GM21737 (cell line): ENCODE measurements around the gene FLNC.

Experiments
- ATAC-seq: cut with Tn5 transposase; IDR thresholded peaks from one replicate; pipeline ENCODE4 v1.9.1; 2021; ENCODE audit warnings: mild to moderate bottlenecking, moderate library complexity; ENCODE audit not compliant: unreplicated experiment

FLNC gene

GRCh38 chr7:128888039-128888755, 58.0 kb downstream of the FLNC start:
- no peak for ATAC-seq

DNA sequence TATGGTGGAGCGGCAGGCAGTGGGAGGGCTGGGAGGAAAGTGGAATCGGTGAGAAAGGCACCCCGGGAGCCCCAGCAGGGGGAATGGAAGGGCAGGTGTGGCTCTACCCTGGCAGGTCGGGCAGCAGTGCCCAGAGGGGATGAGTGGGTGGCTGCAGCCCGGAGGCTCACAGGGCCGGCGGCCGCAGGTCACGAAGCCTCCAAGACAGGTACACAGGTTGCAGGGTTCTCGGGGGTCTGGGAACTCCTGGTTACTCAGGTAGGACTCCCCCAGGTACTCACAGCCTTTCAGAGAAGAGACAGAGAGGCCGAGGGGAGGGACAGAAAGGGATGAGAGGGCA, 58.5 kb downstream of the FLNC start:
- no peak for ATAC-seq

DNA sequence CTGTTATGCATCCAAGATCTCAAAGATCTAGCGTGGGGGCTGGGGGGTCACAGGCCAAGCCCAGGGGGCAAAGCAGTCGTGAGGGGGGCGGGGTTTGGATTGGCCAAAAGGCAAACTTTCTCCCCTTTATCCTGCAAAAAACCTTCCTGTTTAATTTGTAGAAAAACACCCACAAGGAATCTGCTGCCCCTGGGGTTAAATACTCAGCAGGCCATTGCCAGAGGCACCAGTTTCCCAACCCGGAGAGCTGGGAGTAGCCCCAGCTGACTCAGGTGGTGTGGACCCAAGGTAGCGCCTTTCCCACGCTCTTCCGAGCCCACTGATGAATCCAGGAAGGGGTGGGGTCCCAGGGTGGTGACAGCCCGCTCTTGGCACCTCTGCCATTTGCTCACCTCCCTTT, 58.9 kb downstream of the FLNC start:
- ATAC-seq: no peak

GRCh38 chr7:128890306-128891109, 60.3 kb downstream of the FLNC start:
- no peak for ATAC-seq

GRCh38 chr7:128891110-128891941, 61.1 kb downstream of the FLNC start:
- ATAC-seq: no peak

DNA sequence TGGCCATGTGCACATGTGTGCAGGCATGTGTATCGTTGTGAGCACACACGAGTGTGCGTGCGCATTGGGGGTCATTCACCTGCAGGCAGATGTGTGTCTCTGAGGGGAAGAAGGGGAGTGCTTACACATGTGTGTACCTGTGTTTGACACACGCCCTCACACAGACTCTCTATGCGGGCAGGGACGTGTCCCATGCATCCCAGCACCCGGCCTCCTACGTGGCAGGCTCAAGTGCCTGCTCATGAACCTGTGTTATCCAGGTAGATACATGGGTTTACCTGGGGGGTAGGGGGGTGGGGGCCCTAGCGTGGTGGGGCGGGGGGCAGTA, 61.7 kb downstream of the FLNC start:
- ATAC-seq: no peak

GRCh38 chr7:128892521-128893250, 62.5 kb downstream of the FLNC start:
- ATAC-seq: no peak

DNA sequence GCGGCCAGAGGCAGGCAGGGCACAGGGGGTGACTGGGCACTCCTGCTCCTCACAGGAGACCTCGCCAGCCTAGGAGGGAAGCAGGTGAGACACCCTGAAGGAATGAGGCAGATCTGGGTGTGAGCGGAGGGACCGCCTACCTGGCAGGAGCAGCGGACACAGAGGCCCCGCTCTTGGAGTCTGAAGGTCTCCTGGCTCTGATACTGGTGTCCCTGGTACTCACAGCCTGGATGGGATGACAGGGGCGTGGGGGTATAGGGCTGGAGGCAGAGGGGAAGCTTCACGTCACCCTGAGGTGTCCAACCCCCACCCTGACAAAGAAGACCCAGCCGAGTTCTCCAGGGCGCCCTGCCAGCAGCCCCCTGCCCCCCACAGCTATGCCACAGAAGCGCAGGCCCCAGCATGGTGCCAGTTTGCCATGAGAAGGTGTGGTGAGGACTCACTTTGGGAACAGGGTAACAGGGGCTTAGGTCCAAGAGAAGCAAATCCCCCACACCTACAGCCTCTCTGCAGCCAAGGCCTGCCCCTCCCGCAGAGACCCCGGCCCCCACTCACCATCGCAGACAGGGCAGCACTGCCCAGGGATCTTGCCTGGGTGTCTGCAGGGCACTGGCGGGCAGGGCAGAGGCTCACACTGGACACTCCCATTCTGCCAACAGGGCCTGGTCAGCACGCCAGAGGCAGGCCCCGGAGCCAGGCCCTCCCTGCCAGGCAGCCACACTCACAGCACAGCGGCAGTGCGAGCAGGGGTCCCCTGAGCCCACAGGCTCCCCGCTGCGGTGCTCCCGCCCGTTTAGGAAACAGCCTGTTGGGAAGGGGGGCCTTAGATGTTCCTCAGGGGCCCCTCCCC, 63.3 kb downstream of the FLNC start:
- no peak for ATAC-seq

- no peak for ATAC-seq
Measured at GRCh38 chr7:128894101-128894440, 63.9 kb downstream of the FLNC start.

- ATAC-seq: no peak
Measured at GRCh38 chr7:128895320-128895719, 65.1 kb downstream of the FLNC start.

- no peak for ATAC-seq
Measured at GRCh38 chr7:128899392-128899791, 69.2 kb downstream of the FLNC start.

- ATAC-seq: no peak
Measured at GRCh38 chr7:128900237-128900636, 70.0 kb downstream of the FLNC start.

DNA sequence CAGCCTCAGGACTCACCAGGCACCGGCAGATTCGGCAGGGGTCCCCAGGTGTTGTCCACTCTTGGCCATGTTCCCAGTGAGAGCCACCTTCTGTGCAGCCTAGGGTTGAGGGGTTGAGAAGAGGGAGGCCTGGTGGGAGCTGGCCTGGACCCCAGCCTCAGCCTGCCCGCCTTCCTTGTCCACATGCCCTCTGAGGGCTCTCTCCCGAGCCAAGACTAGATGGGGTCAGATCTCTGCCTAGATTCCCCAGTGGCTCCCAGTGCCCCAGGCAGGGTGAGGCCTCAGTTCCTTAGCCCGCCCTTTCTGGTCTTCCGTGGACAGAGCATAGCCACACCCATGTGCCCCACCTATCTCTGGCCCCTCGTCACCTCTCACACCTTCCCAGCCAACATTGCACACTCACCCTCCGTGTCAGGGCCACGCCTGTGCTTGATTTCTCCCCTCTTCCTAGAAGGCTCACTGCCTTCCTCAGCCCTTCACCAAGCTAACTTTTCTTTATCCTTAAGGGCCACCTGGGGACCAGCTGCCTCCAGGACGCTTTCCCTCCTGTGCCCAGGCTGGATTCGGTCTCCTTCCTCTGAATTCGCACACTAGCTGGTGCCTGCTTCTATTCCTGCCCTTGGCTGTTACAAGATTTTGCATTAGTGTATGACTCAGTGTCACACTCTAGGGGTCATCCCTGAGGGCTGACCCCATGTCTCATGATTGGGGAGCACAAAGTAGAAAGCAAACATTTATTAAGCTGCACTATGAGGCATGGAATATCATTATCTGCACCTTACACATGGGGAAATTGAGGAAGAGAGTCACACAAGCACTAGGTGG, 72.8 kb downstream of the FLNC start:
- ATAC-seq: no peak

DNA sequence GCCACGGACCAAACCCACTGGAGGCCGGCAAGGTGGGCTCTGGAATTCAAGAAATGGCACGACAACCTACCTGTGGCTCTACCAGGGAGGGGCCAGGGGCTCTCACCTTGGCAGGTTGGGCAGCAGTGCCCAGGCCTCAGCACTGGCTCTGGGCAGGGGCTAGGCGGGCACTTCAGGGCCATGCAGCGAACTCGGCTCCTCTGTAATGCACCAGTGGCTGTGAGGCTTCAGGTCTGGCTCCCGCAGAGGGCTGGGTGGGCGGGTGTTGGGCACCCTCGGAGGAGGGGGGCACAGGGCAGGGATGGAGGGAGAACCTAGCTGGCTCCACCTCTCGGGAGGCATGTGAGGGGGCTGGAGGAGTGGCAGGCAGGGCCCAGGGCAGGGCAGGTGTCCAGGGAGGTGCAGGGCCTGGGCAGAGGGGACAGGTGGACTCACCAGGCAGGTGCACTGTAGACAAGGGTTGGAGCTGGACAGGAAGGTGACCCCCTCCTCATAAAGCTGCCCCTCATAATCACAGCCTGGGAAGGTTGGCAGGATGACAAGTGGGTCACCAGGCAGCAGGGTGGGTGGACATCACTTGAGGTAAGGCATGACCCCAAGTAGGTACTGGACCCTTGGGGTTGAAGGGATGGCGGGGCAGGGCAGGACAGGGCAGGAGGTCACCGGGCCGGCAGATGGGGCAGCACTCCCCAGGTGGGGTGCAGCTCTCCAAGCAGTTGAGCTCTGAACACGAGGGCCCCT, 73.6 kb downstream of the FLNC start:
- ATAC-seq: no peak

GRCh38 chr7:128904381-128905197, 74.4 kb downstream of the FLNC start:
- ATAC-seq: no peak

GRCh38 chr7:128906001-128906765, 76.0 kb downstream of the FLNC start:
- no peak for ATAC-seq
